NCI-H1930 (cell line): ENCODE data around the gene PTPRQ.
"Not testable (repeated sequence)": the region's sequence is repeated elsewhere in the genome, so short reads cannot be mapped to it uniquely, and the experiment has no call there.

ENCODE experiments used
- DNase-seq, 2 experiments: peaks; one replicate each; lab custom pipeline; 2025; lab: John Stamatoyannopoulos, UW

PTPRQ gene

GRCh38 chr12:80636832-80637231 is 192.8 kb downstream of the PTPRQ start:
- no peak for DNase-seq

GRCh38 chr12:80641936-80642335 is 197.9 kb downstream of the PTPRQ start:
- DNase-seq, result no peak

- DNase-seq, result no peak
Measured at GRCh38 chr12:80643961-80644360, 199.9 kb downstream of the PTPRQ start.

DNA sequence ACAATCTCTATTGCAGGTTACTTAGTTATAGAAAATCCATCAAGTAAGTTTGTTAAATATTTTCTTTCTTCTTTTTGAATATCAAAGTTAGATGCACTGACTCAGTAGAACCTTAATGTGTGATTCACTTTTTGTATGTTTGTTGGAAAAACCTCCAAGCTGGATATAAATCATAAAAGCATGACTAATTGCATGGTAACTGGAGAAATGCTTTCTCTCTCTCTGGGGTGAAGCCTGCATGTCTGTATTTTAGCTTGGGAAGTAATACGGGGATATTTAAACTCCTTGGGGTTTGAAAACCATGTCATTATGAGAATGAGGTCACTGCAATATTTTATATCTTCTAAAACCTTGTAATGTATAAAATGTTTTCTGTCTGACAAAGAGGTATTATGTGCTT is 204.8 kb downstream of the PTPRQ start:
- no peak for DNase-seq

DNA sequence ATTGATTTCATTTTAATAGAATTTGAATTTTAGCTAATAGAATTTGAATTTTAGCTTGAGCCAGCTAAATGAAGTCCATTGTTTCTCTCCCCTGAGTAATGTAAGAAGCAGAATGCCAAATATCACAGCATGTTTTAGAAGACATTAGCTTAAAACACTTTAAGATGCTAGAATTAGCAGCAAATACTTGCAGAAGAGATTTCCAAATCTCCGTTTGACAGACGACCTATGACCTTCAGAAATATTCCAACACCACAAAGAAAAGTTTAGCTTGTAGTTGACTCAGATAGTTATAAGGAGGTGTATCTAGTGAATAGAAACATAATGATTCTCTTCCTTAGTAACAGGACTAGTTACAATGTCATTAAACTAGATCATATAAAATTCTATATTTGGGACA is 211.7 kb downstream of the PTPRQ start:
- DNase-seq, result no peak

GRCh38 chr12:80659512-80660063 is 215.6 kb downstream of the PTPRQ start:
- DNase-seq, result no peak

GRCh38 chr12:80662586-80662985 is 218.6 kb downstream of the PTPRQ start:
- DNase-seq, result no peak

DNA sequence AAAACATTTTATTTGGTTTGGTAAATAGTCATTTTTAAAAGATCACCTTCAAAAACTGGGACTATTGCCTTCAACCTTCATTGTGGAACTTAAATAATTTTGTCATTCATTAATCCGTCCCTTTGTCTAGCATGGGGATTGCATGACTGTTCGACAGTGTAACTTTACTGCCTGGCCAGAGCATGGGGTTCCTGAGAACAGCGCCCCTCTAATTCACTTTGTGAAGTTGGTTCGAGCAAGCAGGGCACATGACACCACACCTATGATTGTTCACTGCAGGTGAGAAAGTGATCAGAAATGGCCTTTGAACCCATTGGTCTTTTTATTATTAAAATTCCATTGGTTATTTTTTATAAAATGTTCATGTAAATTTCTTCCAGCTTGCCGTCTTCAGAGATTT is 226.2 kb downstream of the PTPRQ start:
- no peak for DNase-seq

GRCh38 chr12:80676042-80676636 is 232.1 kb downstream of the PTPRQ start:
- not testable (repeated sequence) for DNase-seq

- no peak for DNase-seq
Measured at GRCh38 chr12:80676856-80677255, 232.8 kb downstream of the PTPRQ start.

GRCh38 chr12:80677994-80678393 is 234.0 kb downstream of the PTPRQ start:
- DNase-seq, result no peak

- DNase-seq, result no peak
Measured at GRCh38 chr12:80679346-80680131, 235.5 kb downstream of the PTPRQ start.

DNA sequence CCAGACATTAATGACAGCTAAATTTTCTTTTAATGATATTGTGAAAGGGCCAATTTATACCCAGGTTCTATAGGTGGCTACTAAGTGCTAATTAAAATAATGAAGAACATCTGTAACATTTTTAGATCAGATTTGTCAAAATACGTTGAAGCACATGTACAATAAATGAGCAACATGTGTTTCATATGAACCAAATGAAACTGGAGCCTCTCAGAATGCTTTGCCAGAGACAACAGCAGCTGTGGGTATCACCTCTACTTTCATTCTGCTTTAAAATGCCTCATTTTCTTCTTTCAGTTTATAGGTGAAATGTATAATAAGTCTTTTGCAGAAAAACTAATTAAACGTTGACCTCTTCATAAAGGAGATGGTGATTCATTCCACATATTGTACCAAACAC is 237.3 kb downstream of the PTPRQ start:
- no peak for DNase-seq

GRCh38 chr12:80681786-80682185 is 237.8 kb downstream of the PTPRQ start:
- no peak for DNase-seq

GRCh38 chr12:80684077-80684495 is 240.1 kb downstream of the PTPRQ start:
- DNase-seq, result no peak

DNA sequence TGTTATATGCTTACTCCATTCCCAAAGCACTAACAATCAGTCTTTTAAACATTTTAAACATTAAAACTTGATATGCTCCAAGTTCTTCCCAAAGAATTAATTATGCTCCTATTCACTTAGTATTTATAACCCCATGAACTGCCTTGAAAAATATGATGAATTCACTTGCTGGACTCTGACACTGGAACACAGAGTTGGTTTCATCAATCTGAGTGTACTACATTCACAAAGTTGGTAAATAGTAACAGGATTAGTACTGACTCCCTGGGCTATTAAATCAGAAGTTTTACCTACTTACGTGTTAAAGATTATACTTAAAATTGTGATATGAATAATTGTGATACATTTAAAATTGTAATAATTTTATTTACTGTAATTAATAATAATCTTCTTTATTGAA is 246.1 kb downstream of the PTPRQ start:
- DNase-seq, result no peak

GRCh38 chr12:80690513-80690912 is 246.5 kb downstream of the PTPRQ start:
- no peak for DNase-seq

DNA sequence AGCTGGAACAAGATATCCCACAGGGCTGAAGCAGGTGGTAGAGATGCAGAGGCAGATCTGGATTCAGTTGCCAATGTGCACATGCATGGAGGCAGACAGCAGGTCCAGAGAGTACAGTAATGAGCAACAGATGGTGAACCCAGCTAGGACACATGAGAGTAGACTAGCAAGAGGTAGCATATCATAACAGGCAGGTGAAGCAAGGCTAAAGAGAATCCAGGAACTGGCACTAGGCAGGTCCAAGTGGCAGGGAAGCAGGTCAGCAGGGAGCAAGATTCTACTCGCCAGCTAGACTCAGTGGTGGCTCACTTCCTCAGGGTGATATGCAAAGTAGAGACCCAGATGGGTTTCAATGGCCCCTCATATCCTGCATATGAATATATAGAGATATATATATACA is 248.1 kb downstream of the PTPRQ start:
- DNase-seq, result no peak

- no peak for DNase-seq
Measured at GRCh38 chr12:80697270-80697887, 253.3 kb downstream of the PTPRQ start.

GRCh38 chr12:80698256-80698655 is 254.2 kb downstream of the PTPRQ start:
- DNase-seq, result no peak

- no peak for DNase-seq
Measured at GRCh38 chr12:80698847-80699542, 255.0 kb downstream of the PTPRQ start.

GRCh38 chr12:80700327-80700726 is 256.3 kb downstream of the PTPRQ start:
- no peak for DNase-seq
